GM21737 (cell line): ENCODE results near the gene RPAP2.
"Not testable (repeated sequence)": the region's sequence is repeated elsewhere in the genome, so short reads cannot be mapped to it uniquely, and the experiment has no call there.

Experiments
- ATAC-seq: cut with Tn5 transposase; IDR thresholded peaks from one replicate; pipeline ENCODE4 v1.9.1; 2021; ENCODE audit warnings: mild to moderate bottlenecking, moderate library complexity; ENCODE audit not compliant: unreplicated experiment

Gene RPAP2

DNA sequence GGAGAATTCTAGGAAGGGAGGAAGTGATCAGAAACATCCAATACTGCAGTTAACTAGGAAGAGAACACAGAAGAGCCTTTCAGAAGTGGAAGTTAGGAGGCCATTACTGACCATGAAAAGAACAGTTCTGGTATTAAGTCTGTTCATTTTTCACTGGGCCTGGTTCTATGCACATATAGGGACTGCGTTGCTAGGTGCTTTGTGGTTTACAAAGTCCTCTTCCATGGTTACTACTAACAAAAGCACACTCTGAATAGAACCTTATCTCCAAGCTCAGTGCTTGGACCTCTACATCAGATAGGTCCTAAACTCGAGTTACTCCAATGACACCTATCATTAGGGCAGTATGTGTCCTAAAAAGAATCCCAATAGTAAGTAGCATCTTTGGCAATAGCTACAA is 75.4 kb downstream of the RPAP2 start:
- no peak for ATAC-seq

DNA sequence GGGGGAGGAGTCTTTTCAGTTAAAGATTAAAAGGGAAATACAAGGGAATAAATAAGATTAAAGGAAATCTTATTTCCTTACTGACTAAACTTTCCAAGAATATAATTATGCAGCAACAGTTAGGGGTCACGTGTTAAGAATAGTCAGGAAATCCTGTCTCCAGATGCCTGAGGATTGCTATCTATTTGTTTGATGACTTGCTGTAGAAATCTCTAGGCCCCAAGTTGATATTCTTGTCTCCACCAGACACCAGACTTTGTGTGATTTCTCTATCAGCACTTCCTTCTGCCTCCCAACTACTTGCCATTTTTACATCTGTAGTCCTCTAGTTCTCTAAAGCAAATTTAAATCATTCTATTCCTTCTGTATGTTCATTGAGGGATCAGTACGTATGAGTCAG is 77.5 kb downstream of the RPAP2 start:
- no peak for ATAC-seq

DNA sequence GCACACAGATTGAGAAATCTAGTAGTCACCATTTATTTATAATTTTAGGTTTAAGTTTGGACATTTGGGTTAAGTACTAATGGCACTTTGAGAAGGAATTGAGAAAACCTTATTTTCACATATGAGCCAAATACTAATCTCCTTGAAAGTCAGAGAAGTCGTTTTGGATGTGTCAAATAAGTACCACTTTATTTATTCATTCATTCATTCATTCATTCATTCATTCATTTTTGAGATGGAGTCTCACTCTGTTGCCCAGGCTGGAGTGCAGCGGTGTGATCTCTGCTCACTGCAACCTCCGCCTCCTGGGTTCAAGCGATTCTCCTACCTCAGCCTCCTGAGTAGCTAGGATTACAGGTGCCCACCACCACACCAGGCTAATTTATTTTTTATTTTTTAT is 79.1 kb downstream of the RPAP2 start:
- not testable (repeated sequence) for ATAC-seq

DNA sequence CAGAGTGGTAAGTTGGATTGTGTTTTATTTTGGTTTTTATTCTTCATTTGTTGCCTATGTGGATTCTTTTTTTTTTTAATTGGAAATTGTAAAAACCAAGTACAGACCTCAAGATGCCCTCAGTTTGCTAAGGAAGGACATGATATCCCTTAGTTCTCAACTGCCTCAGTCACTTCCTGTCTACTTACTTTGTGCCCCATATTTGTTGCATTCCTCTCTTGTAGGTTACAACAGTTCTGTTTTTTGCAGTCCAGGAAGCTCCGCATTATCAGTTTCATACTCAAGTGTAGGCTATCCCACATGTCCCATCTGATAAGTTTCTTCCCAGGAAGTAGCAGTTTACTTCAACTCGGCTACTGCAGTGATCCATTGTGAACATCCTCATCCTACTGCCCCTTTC is 82.0 kb downstream of the RPAP2 start:
- ATAC-seq = no peak

DNA sequence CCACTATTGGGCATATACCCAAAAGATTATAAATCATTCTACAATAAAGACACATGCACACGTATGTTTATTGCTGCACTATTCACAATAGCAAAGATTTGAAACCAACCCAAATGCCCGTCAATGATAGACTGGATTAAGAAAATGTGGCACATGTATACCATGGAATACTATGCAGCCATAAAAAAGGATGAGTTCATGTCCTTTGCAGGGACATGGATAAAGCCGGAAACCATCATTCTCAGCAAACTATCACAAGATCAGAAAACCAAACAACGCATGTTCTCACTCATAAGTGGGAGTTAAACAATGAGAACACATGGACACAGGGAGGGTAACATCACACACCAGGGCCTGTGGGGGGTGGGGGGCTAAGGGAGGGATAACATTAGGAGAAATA is 95.1 kb downstream of the RPAP2 start:
- not testable (repeated sequence) for ATAC-seq

DNA sequence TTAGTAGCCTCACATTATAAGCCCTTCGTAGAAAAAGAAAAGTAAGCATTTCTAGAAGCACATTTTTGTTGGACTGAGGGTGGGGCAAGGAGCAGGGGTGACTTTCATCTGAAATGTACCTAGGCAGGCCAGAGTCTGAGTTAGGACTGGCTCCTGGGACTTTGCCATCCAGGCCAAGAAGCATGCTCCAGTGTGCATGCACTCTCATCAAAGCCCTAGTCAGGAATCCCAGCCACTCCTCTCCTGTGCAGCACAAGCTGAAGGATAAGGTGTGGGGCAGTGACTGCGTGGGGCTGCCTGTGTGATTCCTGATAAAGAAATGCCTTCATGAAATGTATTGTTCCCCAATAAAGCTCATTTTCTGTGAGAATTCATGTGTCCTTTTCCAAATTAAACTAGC is 99.7 kb downstream of the RPAP2 start:
- no peak for ATAC-seq

DNA sequence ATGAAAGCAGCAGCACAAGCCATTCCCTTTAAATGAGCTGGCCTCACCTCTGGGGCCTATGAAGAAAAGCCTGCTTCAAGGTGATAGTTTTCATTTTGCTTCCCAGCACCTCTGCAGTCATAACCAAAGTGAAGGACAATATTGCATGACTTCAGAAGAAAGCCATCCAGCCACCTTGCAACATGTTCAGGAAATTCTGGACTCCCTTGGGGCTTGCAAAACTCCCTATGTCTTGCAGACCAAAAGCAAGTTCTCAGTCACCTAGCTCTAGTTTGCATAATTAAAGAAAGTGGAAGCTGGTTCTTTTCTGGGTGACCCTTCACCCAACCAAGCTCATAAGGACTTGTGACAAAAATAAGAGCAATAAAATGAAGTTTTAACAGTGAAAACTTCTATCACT is 100.2 kb downstream of the RPAP2 start:
- ATAC-seq = peak; percentile 89

DNA sequence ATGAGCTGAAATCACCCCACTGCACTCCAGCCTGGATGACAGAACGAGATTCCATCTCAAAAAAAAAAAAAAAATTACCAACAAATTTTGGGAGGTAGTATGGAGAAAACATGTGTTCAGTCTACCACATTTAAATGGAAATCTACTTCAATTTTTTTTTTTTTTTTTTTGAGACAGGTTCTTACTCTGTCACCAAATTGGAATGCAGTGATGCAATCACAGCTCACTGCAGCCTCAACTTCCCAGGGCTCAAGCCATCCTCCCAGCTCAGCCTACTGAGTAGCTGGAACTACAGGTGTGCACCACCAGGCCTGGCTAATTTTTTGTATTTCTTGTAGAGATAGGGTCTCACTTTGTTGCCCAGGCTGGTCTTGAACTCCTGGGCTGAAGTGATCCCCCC is 105.8 kb downstream of the RPAP2 start:
- ATAC-seq = no peak

DNA sequence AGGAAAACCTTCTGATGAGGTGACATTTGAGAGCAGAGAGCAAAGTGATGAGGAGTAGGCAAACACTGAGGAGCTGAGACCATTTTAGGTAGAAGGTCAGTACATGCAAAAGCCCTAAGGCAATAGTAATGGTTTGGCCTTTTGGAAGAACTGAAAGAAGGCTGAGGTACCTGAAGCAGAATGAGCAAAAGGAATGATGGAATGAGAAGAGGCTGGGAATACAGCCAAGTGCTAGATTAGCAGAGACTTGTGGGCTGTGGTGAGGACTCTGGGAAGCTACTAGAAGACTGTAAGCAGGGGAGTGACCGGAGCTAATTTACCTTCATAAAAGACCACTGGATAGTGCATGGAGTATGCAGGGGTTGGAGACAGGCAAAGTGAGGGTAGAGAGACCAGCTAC is 110.0 kb downstream of the RPAP2 start:
- ATAC-seq = no peak

DNA sequence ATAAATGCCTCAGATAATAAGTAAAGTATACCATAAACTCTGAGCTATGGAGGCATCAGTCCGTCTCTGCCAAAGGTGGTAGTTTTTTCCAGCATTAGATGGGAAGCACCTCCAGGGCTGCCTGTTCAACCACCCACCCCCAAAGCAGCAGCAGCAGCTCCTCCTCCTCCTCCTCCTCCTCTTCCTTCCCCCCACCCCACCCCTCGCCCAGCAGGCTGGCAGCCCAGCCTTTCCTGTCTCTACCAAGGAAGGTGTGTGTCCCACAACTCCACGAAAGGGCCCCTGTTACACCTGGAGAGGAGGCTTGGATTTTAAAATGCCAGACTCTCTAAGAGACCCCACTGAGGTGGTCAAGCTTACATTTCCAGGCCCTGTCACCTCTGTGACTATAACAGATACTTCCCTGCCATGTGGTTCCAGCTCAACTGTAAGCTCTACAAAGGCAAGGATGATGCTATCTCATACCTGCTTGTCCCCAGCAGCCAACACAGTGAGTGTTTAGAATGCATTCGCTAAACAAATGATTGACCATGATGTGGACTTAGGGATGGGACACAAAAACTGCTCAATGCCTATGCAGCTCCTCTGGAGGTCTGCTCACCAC is 111.2 kb downstream of the RPAP2 start:
- ATAC-seq = no peak

DNA sequence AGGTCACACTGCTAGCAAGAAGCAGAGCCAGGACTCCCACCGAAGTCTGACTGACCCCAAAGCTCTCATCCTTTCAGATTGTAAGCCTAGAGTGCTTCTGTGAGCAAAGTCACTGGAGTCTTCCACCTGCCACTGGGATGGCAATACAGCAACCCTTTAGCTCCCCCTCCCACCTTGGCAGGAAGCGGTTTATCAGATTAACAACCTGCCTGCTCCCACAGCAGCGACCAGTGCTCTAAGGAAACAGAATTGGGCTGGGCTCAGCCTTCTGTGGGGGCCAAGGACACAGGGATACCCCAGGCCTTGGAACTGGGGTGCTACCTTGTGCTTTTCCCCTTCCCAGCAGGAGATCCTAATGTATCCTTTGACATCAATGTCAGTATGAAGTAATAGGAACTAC is 111.8 kb downstream of the RPAP2 start:
- no peak for ATAC-seq

DNA sequence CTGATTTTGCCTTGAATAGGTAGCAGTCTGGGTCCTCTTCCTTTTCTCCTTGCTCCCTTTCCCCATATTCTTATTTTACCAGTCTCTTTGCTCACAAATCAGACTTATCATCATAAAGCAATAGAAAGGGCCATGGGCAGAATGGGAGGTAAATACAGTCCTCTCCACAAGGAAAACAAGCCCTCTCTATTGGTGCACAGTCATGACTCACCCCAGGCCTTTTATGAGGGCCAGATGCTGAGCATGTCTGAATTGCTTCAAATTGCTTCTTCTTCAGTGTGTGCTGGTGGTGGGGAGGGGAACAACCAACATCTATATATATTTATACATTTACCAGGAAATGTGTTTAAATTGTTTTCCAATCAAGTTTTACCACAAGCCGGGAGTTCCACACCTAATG is 112.7 kb downstream of the RPAP2 start:
- no peak for ATAC-seq

DNA sequence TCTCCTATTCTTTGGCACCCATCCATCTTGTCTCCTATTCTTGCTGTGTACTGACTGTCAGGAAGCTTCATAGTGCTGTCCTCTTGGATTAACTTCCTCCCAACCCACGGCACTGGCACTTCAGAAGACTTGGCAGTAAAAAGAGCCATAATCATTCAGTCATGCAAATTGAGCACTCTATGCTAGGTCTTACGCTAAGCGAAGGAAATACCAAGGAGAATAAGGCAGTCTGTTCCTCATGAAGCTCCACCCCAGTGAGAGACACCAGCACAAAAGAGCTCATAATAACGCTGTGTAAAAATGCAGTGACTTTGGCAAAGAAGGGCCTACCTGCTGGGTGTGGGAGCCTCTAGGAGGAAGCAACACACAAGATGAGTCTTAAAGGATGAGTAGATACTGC is 120.8 kb downstream of the RPAP2 start:
- no peak for ATAC-seq

DNA sequence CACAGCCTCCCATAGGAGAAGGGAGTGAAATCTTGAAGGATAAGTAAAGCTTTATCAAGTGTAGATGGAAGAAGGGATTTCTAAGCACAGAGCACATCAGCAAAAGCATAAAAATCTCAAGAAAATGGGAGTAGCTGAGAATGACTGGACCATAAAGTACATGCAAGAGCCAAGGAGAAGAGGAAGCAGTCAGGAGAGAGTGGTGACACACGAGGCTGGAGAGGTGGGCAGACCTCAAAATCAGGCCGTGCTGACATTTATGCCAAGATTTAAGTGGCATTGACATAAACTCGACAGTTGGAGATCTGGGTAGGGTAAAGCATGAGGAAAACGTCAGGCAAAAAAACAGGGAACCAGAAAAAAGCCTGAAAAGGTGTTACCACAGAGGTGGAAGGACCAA is 125.5 kb downstream of the RPAP2 start:
- ATAC-seq = no peak

DNA sequence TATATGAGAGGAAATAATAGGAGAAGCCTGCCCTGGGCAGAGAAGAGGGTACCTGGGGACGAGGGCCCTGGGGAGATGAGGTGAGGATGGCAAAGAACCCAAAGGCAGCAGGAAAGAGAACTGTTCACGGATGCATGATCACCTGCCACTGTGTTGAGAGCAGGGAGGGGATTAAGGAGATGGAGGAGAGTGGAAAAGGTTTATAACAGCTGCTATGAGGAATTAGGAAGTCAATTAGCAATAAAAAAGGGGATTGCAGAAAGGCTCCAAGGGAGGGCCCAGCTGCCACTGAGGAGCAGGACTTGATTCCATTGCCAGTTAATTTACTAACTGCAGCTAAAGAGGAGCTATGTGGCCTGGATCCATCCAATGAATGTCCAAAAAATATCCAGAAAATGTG is 126.8 kb downstream of the RPAP2 start:
- ATAC-seq = no peak

DNA sequence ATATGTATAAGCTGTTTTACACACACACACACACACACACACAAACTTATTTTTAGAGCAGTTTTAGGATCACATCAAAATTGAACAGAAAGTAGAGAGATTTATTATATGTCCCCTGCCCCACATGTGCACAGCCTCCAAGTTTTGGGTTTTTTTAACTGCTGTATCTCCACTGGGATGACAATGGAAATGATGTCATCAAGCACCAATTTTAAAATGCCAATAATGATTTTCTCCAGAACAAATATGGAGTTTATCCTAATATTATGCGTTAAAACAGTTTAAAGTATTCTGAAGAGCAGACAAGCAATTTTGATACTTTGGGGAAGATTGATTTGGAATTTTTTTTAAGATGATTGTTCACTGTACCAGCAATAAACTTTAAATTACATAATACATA is 131.2 kb downstream of the RPAP2 start:
- no peak for ATAC-seq

DNA sequence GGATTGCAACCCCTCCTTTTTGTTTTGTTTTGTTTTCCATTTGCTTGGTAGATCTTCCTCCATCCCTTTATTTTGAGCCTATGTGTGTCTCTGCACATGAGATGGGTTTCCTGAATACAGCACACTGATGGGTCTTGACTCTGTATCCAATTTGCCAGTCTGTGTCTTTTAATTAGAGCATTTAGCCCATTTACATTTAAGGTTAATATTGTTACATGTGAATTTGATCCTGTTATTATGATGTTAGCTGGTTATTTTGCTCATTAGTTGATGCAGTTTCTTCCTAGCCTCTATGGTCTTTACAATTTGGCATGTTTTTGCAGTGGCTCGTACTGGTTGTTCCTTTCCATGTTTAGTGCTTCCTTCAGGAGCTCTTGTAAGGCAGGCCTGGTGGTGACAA is 135.7 kb downstream of the RPAP2 start:
- ATAC-seq = not testable (repeated sequence)

DNA sequence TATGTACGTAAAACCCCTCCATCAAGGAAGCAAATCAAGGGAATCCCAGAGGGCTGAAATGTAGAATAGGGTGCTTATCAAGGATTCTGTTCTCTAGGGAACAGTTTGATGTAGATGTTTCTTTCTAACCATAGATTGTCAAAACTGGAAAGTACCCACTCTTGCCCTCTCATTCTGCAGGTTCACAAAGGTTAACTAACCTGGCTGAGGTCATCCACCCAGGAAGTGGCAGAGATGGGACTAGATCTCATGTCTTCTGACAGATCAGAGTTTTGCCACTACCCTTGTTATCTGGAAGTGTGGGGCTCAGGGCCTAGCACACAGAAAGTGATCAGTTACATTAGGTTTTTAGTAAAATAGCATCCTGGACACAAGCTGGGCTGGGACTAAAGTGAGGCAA is 140.4 kb downstream of the RPAP2 start:
- ATAC-seq = no peak

DNA sequence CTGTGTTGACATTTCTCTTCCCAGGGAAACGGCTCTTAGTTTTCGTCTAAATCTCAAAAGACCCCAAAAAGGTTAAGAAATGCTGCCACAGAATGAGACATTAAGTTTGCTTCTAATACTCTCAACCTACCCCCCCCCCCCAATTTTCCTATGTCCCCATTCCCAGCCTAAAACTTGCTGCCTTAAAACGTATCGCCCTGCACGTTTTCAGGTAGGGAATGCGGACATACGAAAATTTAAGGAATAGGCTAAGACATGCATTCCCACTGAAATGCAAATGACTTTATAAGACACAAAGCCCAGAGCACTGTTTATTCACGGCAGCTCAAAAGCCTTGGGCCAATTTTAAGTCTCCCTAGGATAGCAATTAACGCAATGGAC is 142.4 kb downstream of the RPAP2 start:
- no peak for ATAC-seq

DNA sequence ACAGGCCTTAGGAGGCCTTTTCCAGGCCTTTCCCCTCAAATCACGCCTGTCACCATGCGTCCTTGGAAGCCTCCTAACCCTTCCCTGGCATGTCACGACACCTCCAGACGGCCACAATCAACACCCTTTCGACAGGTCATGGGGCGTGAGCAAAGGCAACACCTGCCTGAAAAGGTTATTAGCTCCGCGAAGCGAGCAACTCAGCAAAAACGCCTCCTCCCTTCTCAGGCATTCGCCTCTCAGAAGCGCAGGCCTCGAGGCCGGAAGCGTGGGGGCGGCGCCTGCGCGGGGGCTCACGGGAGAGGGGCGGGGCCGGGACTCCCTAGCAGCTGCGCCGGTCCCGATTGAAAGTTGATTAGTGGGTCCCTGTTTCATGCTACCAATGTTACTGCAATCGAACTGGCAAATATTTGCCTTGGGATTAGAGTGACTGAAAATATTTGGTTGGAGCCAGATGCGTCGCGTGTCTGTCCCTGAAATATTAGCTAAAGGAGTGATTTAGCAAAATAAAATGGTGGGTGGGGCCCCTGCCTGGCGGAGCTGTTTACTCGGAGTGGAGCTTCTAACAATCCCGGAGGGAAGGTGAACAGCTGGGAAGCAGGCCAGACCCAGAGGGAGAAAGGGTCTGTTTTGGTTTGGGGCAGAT is 143.0 kb downstream of the RPAP2 start:
- no peak for ATAC-seq

DNA sequence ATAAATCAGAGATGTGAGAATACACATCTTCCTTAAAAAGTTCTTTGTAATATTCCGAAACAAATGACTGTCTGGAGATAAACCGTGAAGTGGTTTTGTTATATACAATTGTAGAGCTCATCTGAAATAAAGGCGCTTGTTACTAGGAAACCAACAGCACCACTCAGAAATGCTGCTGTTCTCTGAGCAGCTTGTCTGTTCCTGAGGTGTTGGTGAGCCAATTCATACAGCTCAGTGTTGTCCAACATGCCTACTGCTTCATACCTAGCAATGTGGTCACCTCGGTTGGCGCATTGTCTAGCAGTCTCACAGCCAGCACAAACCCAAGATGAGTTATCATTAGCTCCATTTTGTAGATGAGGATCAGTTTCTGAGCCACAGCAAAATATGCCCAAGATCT is 143.5 kb downstream of the RPAP2 start:
- ATAC-seq = no peak

DNA sequence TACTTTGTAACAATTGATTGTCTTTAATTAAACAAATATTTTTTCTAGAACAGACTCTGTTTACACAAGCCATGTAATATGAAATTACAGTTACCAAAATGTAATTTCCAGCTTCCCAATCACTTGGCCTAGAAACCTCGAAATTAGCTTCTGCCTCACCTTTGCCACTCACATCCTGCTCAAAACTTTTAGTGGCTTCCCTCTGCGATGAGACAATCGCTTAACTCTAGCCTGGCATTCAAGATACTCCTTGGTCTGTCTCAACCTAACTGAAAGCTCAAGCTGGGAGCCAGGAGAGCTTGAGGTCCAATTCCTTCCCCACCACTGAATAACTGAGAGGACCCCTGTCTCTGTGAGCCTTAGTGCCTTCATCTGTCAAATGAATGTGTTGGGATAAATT is 145.0 kb downstream of the RPAP2 start:
- ATAC-seq = no peak

DNA sequence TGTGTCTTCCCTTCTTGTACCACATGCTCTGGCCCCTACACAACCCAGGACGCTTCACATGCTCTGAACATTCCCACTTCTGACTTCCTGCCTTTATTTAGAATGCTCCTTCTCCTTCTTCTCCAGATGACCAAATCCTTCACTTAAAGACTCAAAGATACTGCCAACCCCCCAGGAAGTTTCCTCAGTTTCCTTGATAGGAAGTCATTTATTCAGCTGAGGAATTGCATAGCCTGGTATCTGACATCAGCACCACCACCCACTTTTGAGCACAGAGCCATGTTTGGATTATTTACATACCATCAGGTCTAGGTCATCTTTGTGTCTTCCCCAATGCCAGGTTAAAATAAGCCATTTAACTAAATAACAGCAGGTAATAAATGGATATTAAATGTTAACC is 145.5 kb downstream of the RPAP2 start:
- no peak for ATAC-seq
